PC-3 (cell line): ENCODE measurements around the gene KCTD16. TPM values are rescaled to one million over a fixed set of nuclear protein-coding genes. Genes with fewer than 3 reads are reported as not detected.

Source experiments
- ATAC-seq: fragments of 200-7000 bp; cut with Tn5 transposase; 2 replicates; pipeline ENCODE4 v1.9.1; 2020; ENCODE audit warnings: mild to moderate bottlenecking, moderate library complexity
- Bru-seq: library from RNA; stranded (reverse); fragments of 400-500 nt; gene quantifications from one replicate; lab custom pipeline; 2021; lab: Mats Ljungman, UMichigan
- BruChase-seq, 2 experiments: library from RNA; stranded (reverse); fragments of 400-500 nt; gene quantifications; one replicate each; lab custom pipeline; 2021; lab: Mats Ljungman, UMichigan
- BruUV-seq: library from RNA; stranded (reverse); fragments of 400-500 nt; replicated peaks from 2 replicates; lab custom pipeline; 2021; lab: Mats Ljungman, UMichigan
- CTCF ChIA-PET: fragments of 300-600 bp; sonication (Branson Sonifier 250); formaldehyde crosslinking; loops from one replicate; lab custom pipeline; 2022; ENCODE audit warnings: antibody characterized with exemption; lab: Charles Lee
- POLR2A ChIA-PET: fragments of 300-600 bp; sonication (Branson Sonifier 250); formaldehyde crosslinking; loops from one replicate; lab custom pipeline; 2022; ENCODE audit warnings: antibody characterized with exemption; ENCODE audit not compliant: unreplicated experiment; lab: Charles Lee
- DNase-seq: peaks from one replicate; pipeline ENCODE4 v3.0.0-alpha.2; 2015
- H2AFZ ChIP-seq: fragments of 300-600 bp; sonication (generic); 2 replicates; pipeline ENCODE4 v1.6.0; 2016; ENCODE audit warnings: antibody characterized with exemption, low read length
- H3F3A ChIP-seq: fragments of 300-600 bp; sonication (generic); one replicate; pipeline ENCODE4 v1.6.0; 2017; ENCODE audit warnings: antibody characterized with exemption, low read length, control low read depth, mild to moderate bottlenecking; ENCODE audit not compliant: unreplicated experiment
- H3K27ac ChIP-seq: fragments of 300-600 bp; sonication (generic); 2 replicates; pipeline ENCODE4 v1.5.1; 2016; ENCODE audit warnings: mild to moderate bottlenecking, low read length
- H3K27me3 ChIP-seq: fragments of 300-600 bp; sonication (generic); 2 replicates; pipeline ENCODE4 v1.6.1; 2016; ENCODE audit warnings: low read length, mixed read lengths
- H3K36me3 ChIP-seq: fragments of 300-600 bp; sonication (generic); 2 replicates; pipeline ENCODE4 v1.6.1; 2016; ENCODE audit warnings: low read depth, mixed run types, low read length, mixed read lengths
- H3K4me1 ChIP-seq: fragments of 300-600 bp; sonication (generic); 2 replicates; pipeline ENCODE4 v1.5.1; 2016; ENCODE audit warnings: low read length; ENCODE audit not compliant: insufficient read depth
- H3K4me2 ChIP-seq: fragments of 300-600 bp; sonication (generic); 2 replicates; pipeline ENCODE4 v1.6.0; 2016; ENCODE audit warnings: low read length
- H3K4me3 ChIP-seq: fragments of 300-600 bp; sonication (generic); 2 replicates; pipeline ENCODE4 v1.5.1; 2016; ENCODE audit warnings: mild to moderate bottlenecking, low read length, mixed read lengths
- H3K79me2 ChIP-seq: fragments of 300-600 bp; sonication (generic); 2 replicates; pipeline ENCODE4 v1.6.1; 2017; ENCODE audit warnings: low read length, mixed read lengths
- H3K9ac ChIP-seq: fragments of 300-600 bp; sonication (generic); 2 replicates; pipeline ENCODE4 v1.6.0; 2016; ENCODE audit warnings: mild to moderate bottlenecking, low read length
- H3K9me2 ChIP-seq: fragments of 300-600 bp; sonication (generic); replicated peaks from 2 replicates; pipeline ENCODE4 v1.6.1; 2016; ENCODE audit warnings: mixed run types, low read length, mixed read lengths
- H3K9me3 ChIP-seq: fragments of 300-600 bp; sonication (generic); 2 replicates; pipeline ENCODE4 v1.6.1; 2016; ENCODE audit warnings: low read length, mixed read lengths
- H4K20me1 ChIP-seq: fragments of 300-600 bp; sonication (generic); 2 replicates; pipeline ENCODE4 v1.6.1; 2016; ENCODE audit warnings: low read length, mixed read lengths
- CTCF ChIP-seq: fragments of 300-600 bp; sonication (generic); conservative IDR thresholded peaks from 2 replicates; pipeline ENCODE4 v1.5.1; 2017; ENCODE audit warnings: antibody characterized with exemption, low read depth, mild to moderate bottlenecking, low read length
- EZH2 ChIP-seq: fragments of 300-600 bp; sonication (generic); IDR thresholded peaks from one replicate; pipeline ENCODE4 v1.6.1; 2017; ENCODE audit warnings: antibody characterized with exemption, mild to moderate bottlenecking, low read length; ENCODE audit not compliant: unreplicated experiment
- EZH2phosphoT487 ChIP-seq: fragments of 300-600 bp; sonication (generic); IDR thresholded peaks from 2 replicates; pipeline ENCODE4 v1.6.1; 2018; ENCODE audit warnings: mild to moderate bottlenecking, antibody characterized with exemption, low read length, borderline replicate concordance
- intact Hi-C: fragments of 100-400 bp; cut with micrococcal nuclease; formaldehyde crosslinking; loops from 2 replicates; pipeline ENCODE4 v1.9.0; 2023
- long read RNA-seq: library from polyadenylated mRNA; unstranded; transcript quantifications from one replicate; pipeline ENCODE4 v2.0.0, GENCODE V29; 2021; ENCODE audit not compliant: unreplicated experiment
- total RNA-seq: library from RNA; depleted of rRNA; stranded (reverse); fragments of >200 nt; gene quantifications from 2 replicates; pipeline ENCODE4 v1.2.3, GENCODE V29; 2014; rRNA removed

The KCTD16 gene
- total RNA-seq, result not detected in 2 replicates
- percentile 23 among the genes with signal in this experiment for Bru-seq, nascent RNA
- BruChase-seq, experiment 1, labeled RNA remaining after a 6-hour chase, result percentile 20 among the genes with signal in this experiment
- percentile 28 among the genes with signal in this experiment for BruChase-seq, experiment 2, labeled RNA remaining after a 2-hour chase
- long read RNA-seq, result 0 reads

- Histone ChIP-seq H3K9ac (peak within 1 kb of the TSS; percentile 93), H4K20me1 (no peaks in the 10 kb centered on the region), H3F3A (no peaks in the 10 kb centered on the region), H3K79me2 (peaks cover 39% of the 10 kb centered on the region), H3K4me3 (peak within 1 kb of the TSS; percentile 98), H3K27me3 (no peaks in the 10 kb centered on the region), H3K9me3 (no peaks in the 10 kb centered on the region), H3K4me1 (peaks cover 26% of the 10 kb centered on the region; the same call in 1 of the 2 replicates), H3K4me2 (peak within 1 kb of the TSS; percentile 97), H3K36me3 (peaks cover 6% of the 10 kb centered on the region; the same call in 1 of the 2 replicates), H3K9me2 (no peaks in the 10 kb centered on the region), H3K27ac (peak within 1 kb of the TSS; percentile 44), H2AFZ (peak within 1 kb of the TSS; percentile 93)
- peak; percentile 94 for DNase-seq
- TF ChIP-seq EZH2phosphoT487 (no peak), CTCF (no peak), EZH2 (no peak)
- POLR2A ChIA-PET, result interaction anchor here (0.6 to 0.7 kb wide), 2 partner anchors 33 to 87 kb away, joined by 3 to 8 read pairs; no protein-coding TSS in a partner anchor
- BruUV-seq, result no TSS peak
- intact Hi-C loops, result no loop called here
- ATAC-seq, result peak; percentile 99
- CTCF ChIA-PET, result no interaction called here
Measured at GRCh38 chr5:144170276-144171024, at the start of gene KCTD16, which contains the start of gene YIPF5. TSS of gene KCTD16 (plus strand) at chr5:144170873. TSS of gene YIPF5 (minus strand) at chr5:144170659. CDS start at chr5:144169955, 704 bp downstream.

- H3K4me3 ChIP-seq, result no peak overlapping the region
- no peaks in the 10 kb centered on the region for H3K9me2 ChIP-seq
- no peak for ATAC-seq
- H4K20me1 ChIP-seq, result no peaks in the 10 kb centered on the region
- no peaks in the 10 kb centered on the region for H3K9me3 ChIP-seq
- no TSS peak for BruUV-seq
- no peaks in the 10 kb centered on the region for H3K36me3 ChIP-seq
- H3K27ac ChIP-seq, result no peak overlapping the region
- no peaks in the 10 kb centered on the region for H3K27me3 ChIP-seq
- intact Hi-C loops, result no loop called here
- TF ChIP-seq CTCF (no peak), EZH2 (no peak)
- CTCF ChIA-PET, result no interaction called here
- POLR2A ChIA-PET, result interaction anchor here (0.6 kb wide), 2 partner anchors 295 to 1168 kb away, joined by 3 read pairs; no protein-coding TSS in a partner anchor
- H3K9ac ChIP-seq, result no peak overlapping the region
- H3K4me2 ChIP-seq, result no peak overlapping the region
- H3K79me2 ChIP-seq, result no peaks in the 10 kb centered on the region
- no peak for DNase-seq
- H3F3A ChIP-seq, result no peaks in the 10 kb centered on the region
- no peaks in the 10 kb centered on the region for H3K4me1 ChIP-seq
- no peak overlapping the region for H2AFZ ChIP-seq
Measured at GRCh38 chr5:144121577-144121976, 49.1 kb upstream of the KCTD16 start.
